Measurements from ENCODE around the gene BHLHA15. TPM values are rescaled to one million over a fixed set of nuclear protein-coding genes. Genes with fewer than 3 reads are reported as not detected.

The BHLHA15 gene
- total RNA-seq, 1 experiment from 2014 or later, result 5.2 TPM

DNA sequence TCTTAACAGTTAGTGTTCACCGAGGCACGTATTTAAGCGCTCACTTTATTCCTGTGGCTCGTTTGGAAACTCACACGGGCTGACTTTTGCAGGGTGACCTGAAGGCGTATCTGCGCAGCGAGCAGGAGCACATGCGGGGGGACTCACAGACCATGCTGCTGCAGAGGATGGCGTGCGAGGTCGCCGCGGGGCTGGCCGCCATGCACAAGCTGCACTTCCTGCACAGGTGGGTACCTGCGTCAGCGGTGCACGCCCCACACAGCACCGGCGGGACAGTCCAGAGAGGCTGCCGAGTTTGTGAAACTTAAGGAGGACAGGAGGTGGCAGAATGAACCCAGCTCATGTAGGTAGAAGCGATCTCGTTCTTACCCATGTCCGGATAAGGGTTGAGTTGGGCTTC is 39.8 kb upstream of the BHLHA15 start:
- Histone ChIP-seq H3K9me3 (ENCODE audit: control insufficient read depth in 1 of 2, insufficient read depth in 1 of 2, low read depth in 1 of 2, low read length in 2 of 2) (no peaks in the 10 kb centered on the region), H3K36me3 (ENCODE audit: control insufficient read depth in 1 of 2, insufficient read depth in 2 of 2, low read length in 2 of 2) (0 out of 4 replicates have a peak, but pooled peaks cover 3 to 5% of the 10 kb centered on the region in 2 experiments), H3K4me1 (ENCODE audit: control insufficient read depth in 1 of 2, insufficient read depth in 2 of 2, low read length in 2 of 2) (peaks cover 0 to 2% of the 10 kb centered on the region in 2 experiments; a peak in 1 of 4 replicates), H4K20me1 (ENCODE audit: insufficient read depth) (no peaks in the 10 kb centered on the region), H3K27me3 (ENCODE audit: insufficient read depth, low read length) (no peaks in the 10 kb centered on the region), H3K9ac (ENCODE audit: low read length) (no peak overlapping the region), H3K79me2 (ENCODE audit: insufficient read depth, low read length) (peaks cover 4% of the 10 kb centered on the region; the same call in 1 of the 2 replicates), H2AFZ (ENCODE audit: low read depth, low read length, poor library complexity, severe bottlenecking) (no peak overlapping the region), H3K4me2 (ENCODE audit: low read length) (no peak overlapping the region), H3K9me2 (ENCODE audit: insufficient read depth) (no peaks in the 10 kb centered on the region), H3K4me3 (replicated peaks in 1 of 2; ENCODE audit: low read depth in 1 of 2, low read length in 2 of 2) (no peak overlapping the region), H3K27ac (ENCODE audit: low read depth, low read length) (no peak overlapping the region)
- no TSS peak for BruUV-seq (replicated peaks)
- DNase-seq (ENCODE audit: low read depth, low spot score) (no peak), ATAC-seq (no peak)
- RAD21 ChIA-PET (ENCODE audit: low non-redundant PET in 1 of 2, low total read pairs in 2 of 2, uncharacterized antibody in 2 of 2, unreplicated experiment in 2 of 2), result no interaction called here
- intact Hi-C loops (cut with micrococcal nuclease), result no loop called here
- TF ChIP-seq ELF1 (IDR thresholded peaks at IDR 0.05; ENCODE audit: borderline replicate concordance, low read depth) (no peak), CEBPB (IDR thresholded peaks at IDR 0.05; ENCODE audit: low read depth) (no peak), EGR1 (IDR thresholded peaks at IDR 0.05; ENCODE audit: low read depth) (no peak), SP1 (IDR thresholded peaks at IDR 0.05; ENCODE audit: low read depth) (no peak), SRF (IDR thresholded peaks at IDR 0.05; ENCODE audit: low read depth) (no peak), JUND (IDR thresholded peaks at IDR 0.05) (no peak), CBX3 (IDR thresholded peaks at IDR 0.05; ENCODE audit: low read depth) (no peak), FOSL1 (IDR thresholded peaks at IDR 0.05; ENCODE audit: low read depth) (no peak), TCF7L2 (IDR thresholded peaks at IDR 0.05; ENCODE audit: borderline replicate concordance, extremely low read depth, insufficient read depth, insufficient read length) (no peak), POLR2A (IDR thresholded peaks at IDR 0.05; ENCODE audit: borderline replicate concordance, extremely low read depth, insufficient read depth, insufficient read length) (no peak), YY1 (IDR thresholded peaks at IDR 0.05; ENCODE audit: extremely low read depth, insufficient replicate concordance, low read depth, low read length) (no peak), SIN3A (IDR thresholded peaks at IDR 0.05; ENCODE audit: low read depth) (no peak), ZNF274 (IDR thresholded peaks at IDR 0.05; ENCODE audit: low read depth, low read length) (no peak)
- TF ChIP-seq, protein P1, sequence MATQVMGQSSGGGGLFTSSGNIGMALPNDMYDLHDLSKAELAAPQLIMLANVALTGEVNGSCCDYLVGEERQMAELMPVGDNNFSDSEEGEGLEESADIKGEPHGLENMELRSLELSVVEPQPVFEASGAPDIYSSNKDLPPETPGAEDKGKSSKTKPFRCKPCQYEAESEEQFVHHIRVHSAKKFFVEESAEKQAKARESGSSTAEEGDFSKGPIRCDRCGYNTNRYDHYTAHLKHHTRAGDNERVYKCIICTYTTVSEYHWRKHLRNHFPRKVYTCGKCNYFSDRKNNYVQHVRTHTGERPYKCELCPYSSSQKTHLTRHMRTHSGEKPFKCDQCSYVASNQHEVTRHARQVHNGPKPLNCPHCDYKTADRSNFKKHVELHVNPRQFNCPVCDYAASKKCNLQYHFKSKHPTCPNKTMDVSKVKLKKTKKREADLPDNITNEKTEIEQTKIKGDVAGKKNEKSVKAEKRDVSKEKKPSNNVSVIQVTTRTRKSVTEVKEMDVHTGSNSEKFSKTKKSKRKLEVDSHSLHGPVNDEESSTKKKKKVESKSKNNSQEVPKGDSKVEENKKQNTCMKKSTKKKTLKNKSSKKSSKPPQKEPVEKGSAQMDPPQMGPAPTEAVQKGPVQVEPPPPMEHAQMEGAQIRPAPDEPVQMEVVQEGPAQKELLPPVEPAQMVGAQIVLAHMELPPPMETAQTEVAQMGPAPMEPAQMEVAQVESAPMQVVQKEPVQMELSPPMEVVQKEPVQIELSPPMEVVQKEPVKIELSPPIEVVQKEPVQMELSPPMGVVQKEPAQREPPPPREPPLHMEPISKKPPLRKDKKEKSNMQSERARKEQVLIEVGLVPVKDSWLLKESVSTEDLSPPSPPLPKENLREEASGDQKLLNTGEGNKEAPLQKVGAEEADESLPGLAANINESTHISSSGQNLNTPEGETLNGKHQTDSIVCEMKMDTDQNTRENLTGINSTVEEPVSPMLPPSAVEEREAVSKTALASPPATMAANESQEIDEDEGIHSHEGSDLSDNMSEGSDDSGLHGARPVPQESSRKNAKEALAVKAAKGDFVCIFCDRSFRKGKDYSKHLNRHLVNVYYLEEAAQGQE (IDR thresholded peaks at IDR 0.05; ENCODE audit: low read depth), result no peak
- TF ChIP-seq, protein P2, sequence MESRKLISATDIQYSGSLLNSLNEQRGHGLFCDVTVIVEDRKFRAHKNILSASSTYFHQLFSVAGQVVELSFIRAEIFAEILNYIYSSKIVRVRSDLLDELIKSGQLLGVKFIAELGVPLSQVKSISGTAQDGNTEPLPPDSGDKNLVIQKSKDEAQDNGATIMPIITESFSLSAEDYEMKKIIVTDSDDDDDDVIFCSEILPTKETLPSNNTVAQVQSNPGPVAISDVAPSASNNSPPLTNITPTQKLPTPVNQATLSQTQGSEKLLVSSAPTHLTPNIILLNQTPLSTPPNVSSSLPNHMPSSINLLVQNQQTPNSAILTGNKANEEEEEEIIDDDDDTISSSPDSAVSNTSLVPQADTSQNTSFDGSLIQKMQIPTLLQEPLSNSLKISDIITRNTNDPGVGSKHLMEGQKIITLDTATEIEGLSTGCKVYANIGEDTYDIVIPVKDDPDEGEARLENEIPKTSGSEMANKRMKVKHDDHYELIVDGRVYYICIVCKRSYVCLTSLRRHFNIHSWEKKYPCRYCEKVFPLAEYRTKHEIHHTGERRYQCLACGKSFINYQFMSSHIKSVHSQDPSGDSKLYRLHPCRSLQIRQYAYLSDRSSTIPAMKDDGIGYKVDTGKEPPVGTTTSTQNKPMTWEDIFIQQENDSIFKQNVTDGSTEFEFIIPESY (IDR thresholded peaks at IDR 0.05; ENCODE audit: extremely low read depth, insufficient replicate concordance, low read length), result no peak
- TF ChIP-seq, protein P3, sequence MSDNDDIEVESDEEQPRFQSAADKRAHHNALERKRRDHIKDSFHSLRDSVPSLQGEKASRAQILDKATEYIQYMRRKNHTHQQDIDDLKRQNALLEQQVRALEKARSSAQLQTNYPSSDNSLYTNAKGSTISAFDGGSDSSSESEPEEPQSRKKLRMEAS (IDR thresholded peaks at IDR 0.05), result no peak
- CTCF ChIA-PET, result no interaction called here
- POLR2A ChIA-PET, result no interaction called here
